GM21515 (cell line): ENCODE data around the gene PPIG.
"Not testable (repeated sequence)": the region's sequence is repeated elsewhere in the genome, so short reads cannot be mapped to it uniquely, and the experiment has no call there.

ENCODE experiments used
- ATAC-seq: cut with Tn5 transposase; IDR thresholded peaks from one replicate; pipeline ENCODE4 v1.9.1; 2021; ENCODE audit not compliant: unreplicated experiment

PPIG gene

DNA sequence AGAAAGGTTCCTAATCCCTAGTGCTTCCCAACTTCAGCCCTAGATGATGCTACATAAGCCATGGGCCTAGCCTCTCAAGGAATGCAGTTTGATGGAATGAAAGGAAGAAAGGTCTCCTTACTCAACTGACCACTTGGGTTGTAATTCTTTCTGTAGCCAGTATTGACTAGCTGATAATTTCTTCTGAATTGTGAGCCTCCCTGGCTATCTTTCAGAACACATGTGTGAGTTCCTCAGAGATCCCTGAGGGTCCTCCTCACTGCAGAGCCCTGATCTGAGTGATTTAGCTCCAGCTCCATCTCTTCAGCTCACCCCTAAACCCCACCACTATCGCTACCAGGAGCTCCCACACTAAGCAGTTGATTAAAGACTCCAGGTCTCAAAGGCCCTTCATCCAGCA, 78.6 kb downstream of the PPIG start:
- ATAC-seq, result no peak

DNA sequence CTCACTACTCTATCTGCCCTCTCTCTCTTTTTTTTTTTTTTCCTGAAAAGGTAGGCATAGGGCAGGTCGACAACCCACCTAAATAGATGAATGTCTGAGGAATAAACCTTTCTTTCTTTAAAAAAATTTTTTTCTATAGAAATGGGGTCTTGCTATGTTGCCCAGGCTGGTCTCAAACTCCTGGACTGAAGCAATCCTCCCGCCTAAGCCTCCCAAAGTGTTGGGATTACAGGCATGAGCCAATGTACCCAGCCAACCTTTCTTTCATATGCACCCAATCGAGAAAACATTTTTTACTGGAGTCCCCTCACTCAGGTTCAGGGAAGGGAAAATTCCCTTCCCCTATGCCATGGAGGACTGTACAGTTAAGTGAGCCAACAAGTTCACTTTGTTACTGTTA, 79.1 kb downstream of the PPIG start:
- no peak for ATAC-seq

GRCh38 chr2:169664600-169664977, 80.4 kb downstream of the PPIG start:
- ATAC-seq, result no peak

- no peak for ATAC-seq
These were observed 81.1 kb downstream of the PPIG start for GRCh38 chr2:169664978-169665930.

- ATAC-seq, result no peak
These were observed 83.4 kb downstream of the PPIG start for GRCh38 chr2:169667583-169667982.

- ATAC-seq, result no peak
These were observed 86.1 kb downstream of the PPIG start for GRCh38 chr2:169670215-169670651.

DNA sequence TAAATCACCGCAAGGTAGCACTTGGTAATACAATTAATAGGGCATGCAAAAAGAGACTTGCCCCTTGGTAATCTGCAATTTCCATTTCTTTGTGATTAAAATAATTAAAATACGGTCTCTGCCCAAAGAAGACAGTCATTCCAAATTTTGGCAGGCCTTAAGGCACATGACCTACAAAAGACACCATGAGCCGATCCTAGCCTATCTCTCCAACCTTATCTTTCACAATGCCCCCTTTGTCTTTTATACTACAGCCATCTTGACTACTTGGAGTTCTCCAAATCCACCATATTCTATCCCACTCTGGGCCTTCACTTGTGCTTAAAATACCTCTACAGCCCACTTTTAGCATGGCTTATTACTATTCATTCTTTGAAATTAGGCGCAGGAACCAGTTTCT, 86.8 kb downstream of the PPIG start:
- no peak for ATAC-seq

DNA sequence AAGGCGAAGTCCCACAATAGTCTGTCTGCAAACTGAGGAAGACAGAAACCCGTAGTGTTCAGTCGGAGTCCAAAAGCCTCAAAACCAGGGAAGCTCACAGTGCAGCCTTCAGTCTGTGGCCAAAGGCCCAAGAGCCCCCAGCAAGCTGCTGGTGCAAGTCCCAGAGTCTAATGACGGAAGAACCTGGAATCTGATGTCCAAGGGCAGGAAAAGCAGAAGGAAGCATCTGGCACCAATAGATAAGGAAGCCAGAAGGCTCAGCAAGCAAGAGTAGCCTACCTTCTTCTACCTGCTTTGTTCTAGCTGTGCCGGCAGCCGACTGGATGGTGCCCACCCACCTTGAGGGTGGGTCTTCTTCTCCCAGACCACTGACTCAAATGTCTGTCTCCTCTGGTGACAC, 88.3 kb downstream of the PPIG start:
- no peak for ATAC-seq

DNA sequence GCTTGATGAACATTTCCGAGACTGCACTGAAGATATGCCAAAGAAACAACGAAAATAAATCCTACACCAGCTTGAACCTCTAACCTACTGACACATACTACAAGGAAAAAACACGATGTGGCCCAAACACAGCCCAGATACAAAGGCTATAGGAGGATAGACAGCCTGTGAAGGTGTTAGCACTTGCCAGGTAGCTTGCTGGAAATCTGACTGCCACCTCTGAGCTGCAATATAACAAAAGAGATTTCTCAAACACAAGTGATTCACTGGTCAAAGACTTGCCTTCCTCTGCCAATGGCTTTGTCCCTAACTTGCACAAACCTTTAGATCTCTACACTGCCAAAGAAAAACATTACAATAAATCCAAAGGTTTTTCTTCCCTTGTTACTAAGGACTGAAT, 89.0 kb downstream of the PPIG start:
- no peak for ATAC-seq

DNA sequence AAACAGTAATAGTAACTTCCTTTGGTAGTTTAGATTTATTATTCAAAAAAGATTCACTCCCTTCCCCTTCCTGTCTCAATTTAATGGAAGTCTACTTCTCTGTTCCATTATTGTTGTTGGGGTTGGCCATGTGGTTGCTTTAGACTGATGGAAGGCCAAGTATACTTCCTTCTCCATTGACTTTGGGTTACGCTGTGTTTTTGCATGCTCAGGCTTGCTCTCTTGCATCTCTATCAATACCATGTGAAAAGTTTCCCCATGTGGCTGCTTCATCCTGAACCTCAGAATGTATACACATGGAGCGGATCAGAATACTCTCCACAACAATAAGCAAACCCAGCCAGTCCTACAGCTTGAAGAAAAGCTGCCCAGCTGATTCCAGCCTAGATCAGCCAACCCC, 89.8 kb downstream of the PPIG start:
- no peak for ATAC-seq

DNA sequence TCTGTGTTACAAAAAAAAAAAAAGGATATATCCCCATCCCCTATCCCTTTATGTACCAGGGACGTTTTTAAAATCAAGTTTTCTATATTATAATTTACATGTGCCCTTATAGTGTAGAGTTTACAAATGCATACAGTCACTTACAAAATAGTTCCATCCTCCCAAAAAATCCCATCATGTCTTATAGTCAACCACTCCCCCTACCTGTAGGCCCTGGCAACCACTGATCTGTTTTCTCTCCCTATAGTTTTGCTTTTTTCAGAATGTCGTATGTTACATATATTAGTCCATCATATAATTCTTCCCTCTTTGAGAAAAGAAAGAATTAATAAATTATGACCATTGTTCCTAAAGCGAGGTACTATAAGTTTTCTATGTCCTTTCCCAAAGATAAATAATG, 92.2 kb downstream of the PPIG start:
- no peak for ATAC-seq

GRCh38 chr2:169676850-169677249, 92.7 kb downstream of the PPIG start:
- no peak for ATAC-seq

- no peak for ATAC-seq
These were observed 98.9 kb downstream of the PPIG start for GRCh38 chr2:169683054-169683424.

- no peak for ATAC-seq
These were observed 99.4 kb downstream of the PPIG start for GRCh38 chr2:169683425-169684134.

DNA sequence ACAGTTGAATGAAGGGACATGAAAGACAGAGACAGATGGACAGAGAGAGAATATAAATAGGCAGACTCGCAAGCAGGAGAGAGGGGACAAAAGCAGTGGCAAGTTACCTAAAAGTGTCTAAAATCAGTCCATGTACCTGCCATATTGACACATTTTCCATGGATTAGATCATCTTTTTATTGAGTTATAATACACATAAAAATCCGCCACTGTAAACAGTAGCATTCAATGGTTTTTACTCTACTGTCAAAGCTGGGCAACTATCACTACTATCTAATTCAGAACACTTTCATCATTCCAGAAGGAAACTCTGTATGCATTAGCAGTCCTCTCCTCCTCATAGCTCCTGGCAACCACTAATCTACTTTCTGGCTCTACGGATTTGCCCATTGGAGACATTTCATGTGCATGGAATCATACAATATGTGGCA, 100.0 kb downstream of the PPIG start:
- no peak for ATAC-seq

DNA sequence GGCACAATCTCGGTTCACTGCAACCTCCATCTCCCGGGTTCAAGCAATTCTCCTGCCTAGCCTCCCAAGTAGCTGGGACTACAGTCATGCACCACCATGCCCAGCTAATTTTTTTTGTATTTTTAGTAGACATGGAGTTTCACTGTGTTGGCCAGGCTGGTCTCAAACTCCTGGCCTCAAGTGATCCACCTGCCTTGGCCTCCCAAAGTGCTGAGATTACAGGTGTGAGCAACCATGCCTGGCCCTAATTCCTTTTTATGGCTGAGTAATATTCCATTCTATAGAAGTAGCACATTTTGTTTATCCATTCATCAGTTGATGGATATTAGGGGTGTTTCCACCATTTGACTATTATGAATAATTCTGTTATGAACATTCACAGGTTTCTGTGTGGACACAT, 100.6 kb downstream of the PPIG start:
- ATAC-seq, result not testable (repeated sequence)

DNA sequence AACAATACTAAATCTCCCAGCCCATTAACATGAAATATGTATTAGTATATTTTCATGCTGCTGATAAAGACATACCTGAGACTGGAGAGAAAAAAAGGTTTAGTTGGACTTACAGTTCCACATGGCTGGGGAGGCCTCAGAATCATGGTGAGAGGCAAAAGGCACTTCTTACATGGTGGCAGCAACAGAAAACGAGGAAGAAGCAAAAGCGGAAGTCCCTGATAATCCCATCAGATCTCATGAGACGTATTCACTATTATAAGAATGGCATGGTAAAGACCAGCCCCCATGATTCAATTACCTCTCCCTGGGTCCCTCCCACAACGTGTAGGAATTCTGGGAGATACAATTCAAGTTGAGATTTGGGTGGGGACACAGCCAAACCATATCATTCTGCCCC, 102.7 kb downstream of the PPIG start:
- ATAC-seq, result not testable (repeated sequence)

DNA sequence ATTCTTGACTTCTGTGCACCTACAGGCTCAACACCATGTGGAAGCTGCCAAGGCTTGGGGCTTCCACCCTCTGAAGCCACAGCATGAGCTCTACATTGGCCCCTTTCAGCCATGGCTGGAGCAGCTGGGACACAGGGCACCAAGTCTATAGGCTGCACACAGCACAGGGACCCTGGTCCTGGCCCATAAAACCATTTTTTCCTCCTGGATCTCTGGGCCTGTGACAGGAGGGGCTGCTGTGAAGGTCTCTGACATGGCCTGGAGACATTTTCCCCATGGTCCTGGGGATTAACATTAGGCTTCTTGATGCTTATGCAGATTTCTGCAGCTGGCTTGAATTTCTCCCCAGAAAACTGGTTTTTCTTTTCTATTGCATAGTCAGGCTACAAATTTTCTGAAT, 103.8 kb downstream of the PPIG start:
- not testable (repeated sequence) for ATAC-seq

DNA sequence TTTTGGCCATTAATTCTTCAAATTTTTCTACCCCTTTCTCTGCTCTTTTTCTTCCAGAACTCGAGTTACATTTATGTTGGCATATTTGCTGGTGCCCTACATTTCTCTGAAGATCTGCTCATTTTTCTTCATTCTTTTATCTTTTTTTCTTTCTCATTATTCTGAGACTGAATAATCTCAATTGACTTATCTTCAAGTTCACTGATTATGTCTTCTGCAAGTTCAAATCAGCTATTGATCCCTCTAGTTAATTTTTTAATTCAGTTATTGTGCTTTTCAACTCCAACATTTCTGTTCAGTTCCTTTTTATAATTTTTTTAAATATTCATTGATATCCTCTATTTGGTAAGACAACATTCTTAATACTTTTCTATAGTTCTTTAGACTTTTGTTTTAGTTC, 106.8 kb downstream of the PPIG start:
- no peak for ATAC-seq
